Testis (tissue), 3 donors: ENCODE measurements around the gene NME2. TPM values are rescaled to one million over a fixed set of nuclear protein-coding genes. Genes with fewer than 3 reads are reported as not detected.
"Not testable (repeated sequence)": the region's sequence is repeated elsewhere in the genome, so short reads cannot be mapped to it uniquely, and the experiment has no call there.

Source experiments
- DNase-seq: peaks from one replicate; pipeline ENCODE4 v3.0.0-alpha.2; 2019
- H3K27ac ChIP-seq, 2 donors: fragments of 200-600 bp; sonication (generic); one replicate each; pipeline ENCODE4 v1.5.1; 2019
- H3K27me3 ChIP-seq: fragments of 200-600 bp; sonication (generic); one replicate; pipeline ENCODE4 v1.5.1; 2019
- H3K36me3 ChIP-seq: fragments of 200-600 bp; sonication (generic); one replicate; pipeline ENCODE4 v1.5.1; 2017; ENCODE audit warnings: low read depth; ENCODE audit errors: missing control alignments
- H3K4me1 ChIP-seq: fragments of 200-600 bp; sonication (generic); one replicate; pipeline ENCODE4 v1.5.1; 2019
- H3K4me3 ChIP-seq, 2 donors: fragments of 200-600 bp; sonication (generic); one replicate each; pipeline ENCODE4 v1.5.1; 2017 to 2019
- H3K9me3 ChIP-seq: fragments of 200-600 bp; sonication (generic); one replicate; pipeline ENCODE4 v1.5.1; 2017
- POLR2A ChIP-seq: fragments of 450-650 bp; IDR thresholded peaks from one replicate; pipeline ENCODE4 v1.6.1; 2017; ENCODE audit warnings: antibody characterized with exemption, mild to moderate bottlenecking, moderate library complexity
- WGBS, 2 donors: methylation state at CpG; one replicate each; pipeline ENCODE4 v1.1.5; 2018; 5-methylcytosine and 5-hydroxymethylcytosine counted together
- intact Hi-C: fragments of 100-400 bp; cut with DNase I; formaldehyde crosslinking; loops from one replicate; pipeline ENCODE4 v1.15.1; 2023; ENCODE audit warnings: low total_unique reads
- polyA plus RNA-seq: library from polyadenylated mRNA; stranded (reverse); fragments of 350-450 nt; fragmentation: Illumina TruSeq; extraction: RNeasy Lipid Tissue Mini Kit (QIAGEN cat#74804); gene quantifications from one replicate; pipeline ENCODE4 v1.2.3, GENCODE V29; 2014; ENCODE audit warnings: low read depth, low replicate concordance; ENCODE audit not compliant: insufficient read depth
- total RNA-seq, 2 donors: library from RNA; depleted of rRNA; stranded (reverse); fragments of >200 nt; gene quantifications; one replicate each; pipeline ENCODE4 v1.2.3, GENCODE V29; 2016
- TF ChIP-seq, protein P1 (sequence below), 3 experiments: fragments of 450-650 bp in 2 of 3; fragments of 200-600 bp in 1 of 3; sonication (generic) in 1 of 3; IDR thresholded peaks; one replicate each; pipeline ENCODE4 v1.5.1; 2016 to 2019; ENCODE audit warnings: antibody characterized with exemption in 3 of 3, mild to moderate bottlenecking in 2 of 3, moderate library complexity in 1 of 3

Gene NME2
- total and polyA plus RNA-seq, 3 donors from 2014 or later: 105 to 196 (median 169) TPM

DNA sequence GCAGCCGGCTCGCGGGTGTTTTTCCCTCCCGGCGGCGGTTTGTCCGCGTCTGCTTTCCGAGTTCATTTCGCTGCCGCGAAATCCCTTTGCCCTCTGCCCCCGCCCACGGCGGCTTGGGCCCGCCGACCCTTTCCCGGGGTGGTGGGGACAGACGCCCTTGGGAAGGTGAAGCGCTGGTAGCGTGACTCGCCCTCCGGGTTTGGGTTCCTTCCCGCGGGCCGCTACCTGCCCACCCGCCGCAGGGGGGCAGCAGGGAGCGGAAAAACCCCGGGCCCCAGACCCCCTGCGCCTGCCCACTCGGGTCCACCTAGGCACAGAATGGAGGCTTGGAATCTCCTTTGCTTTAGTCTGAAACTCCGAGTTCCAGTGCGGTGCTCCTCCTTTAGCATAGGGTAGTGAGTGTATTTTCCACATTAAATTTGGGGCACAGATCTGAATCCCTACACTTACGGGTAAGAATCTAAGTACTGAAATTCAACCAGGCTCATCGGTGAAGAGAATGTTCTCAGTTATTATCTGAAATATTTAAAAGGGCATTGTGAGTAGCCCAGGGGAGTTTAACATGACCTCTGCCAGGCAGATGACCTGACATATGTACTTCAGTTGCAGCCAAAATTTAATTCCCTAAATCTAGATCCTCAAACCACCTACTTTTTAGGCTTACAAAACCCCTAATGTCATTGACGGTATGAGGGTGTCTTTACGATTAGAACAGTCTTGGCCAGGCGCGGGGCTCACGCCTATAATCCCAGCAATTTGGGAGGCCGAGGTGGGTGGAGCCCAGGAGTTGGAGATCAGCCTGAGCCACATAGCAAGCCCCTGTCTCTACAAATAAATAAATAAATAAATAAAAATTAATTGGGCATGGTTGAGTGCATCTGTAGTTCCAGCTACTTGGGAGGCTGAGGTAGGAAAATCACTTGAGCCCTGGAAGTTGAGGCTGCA is 1.0 kb downstream of the NME2 start:
- H3K9me3 ChIP-seq: no peaks in the 10 kb centered on the region
- WGBS, 2 donors: 9 to 30% methylated on average over 18 to 42 of the region's 42 CpGs
- intact Hi-C loops: no loop called here
- TF ChIP-seq, protein P1, sequence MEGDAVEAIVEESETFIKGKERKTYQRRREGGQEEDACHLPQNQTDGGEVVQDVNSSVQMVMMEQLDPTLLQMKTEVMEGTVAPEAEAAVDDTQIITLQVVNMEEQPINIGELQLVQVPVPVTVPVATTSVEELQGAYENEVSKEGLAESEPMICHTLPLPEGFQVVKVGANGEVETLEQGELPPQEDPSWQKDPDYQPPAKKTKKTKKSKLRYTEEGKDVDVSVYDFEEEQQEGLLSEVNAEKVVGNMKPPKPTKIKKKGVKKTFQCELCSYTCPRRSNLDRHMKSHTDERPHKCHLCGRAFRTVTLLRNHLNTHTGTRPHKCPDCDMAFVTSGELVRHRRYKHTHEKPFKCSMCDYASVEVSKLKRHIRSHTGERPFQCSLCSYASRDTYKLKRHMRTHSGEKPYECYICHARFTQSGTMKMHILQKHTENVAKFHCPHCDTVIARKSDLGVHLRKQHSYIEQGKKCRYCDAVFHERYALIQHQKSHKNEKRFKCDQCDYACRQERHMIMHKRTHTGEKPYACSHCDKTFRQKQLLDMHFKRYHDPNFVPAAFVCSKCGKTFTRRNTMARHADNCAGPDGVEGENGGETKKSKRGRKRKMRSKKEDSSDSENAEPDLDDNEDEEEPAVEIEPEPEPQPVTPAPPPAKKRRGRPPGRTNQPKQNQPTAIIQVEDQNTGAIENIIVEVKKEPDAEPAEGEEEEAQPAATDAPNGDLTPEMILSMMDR (IDR thresholded peaks at IDR 0.05): peak; percentile 24 to 71 (median 40)
- TF ChIP-seq POLR2A: no peak
- peak overlapping the region; percentile 72 to 92 for H3K27ac ChIP-seq
- H3K36me3 ChIP-seq: no peaks in the 10 kb centered on the region
- peaks cover 14% of the 10 kb centered on the region for H3K4me1 ChIP-seq
- no peaks in the 10 kb centered on the region for H3K27me3 ChIP-seq
- H3K4me3 ChIP-seq: peak overlapping the region; percentile 77 to 91
- peak; percentile 58 for DNase-seq

- DNase-seq: no peak
- H3K27ac ChIP-seq: no peak overlapping the region
- no peaks in the 10 kb centered on the region for H3K36me3 ChIP-seq
- intact Hi-C loops: no loop called here
- WGBS, 2 donors: 66 to 91% methylated on average over 1 of the region's 1 CpG
- no peaks in the 10 kb centered on the region for H3K27me3 ChIP-seq
- H3K4me3 ChIP-seq: no peak overlapping the region
- TF ChIP-seq, protein P1 (IDR thresholded peaks at IDR 0.05): no peak
- TF ChIP-seq POLR2A: no peak
- H3K4me1 ChIP-seq: peaks cover 14% of the 10 kb centered on the region
- H3K9me3 ChIP-seq: no peaks in the 10 kb centered on the region
Measured at GRCh38 chr17:51169340-51169739, 3.1 kb downstream of the NME2 start.

DNA sequence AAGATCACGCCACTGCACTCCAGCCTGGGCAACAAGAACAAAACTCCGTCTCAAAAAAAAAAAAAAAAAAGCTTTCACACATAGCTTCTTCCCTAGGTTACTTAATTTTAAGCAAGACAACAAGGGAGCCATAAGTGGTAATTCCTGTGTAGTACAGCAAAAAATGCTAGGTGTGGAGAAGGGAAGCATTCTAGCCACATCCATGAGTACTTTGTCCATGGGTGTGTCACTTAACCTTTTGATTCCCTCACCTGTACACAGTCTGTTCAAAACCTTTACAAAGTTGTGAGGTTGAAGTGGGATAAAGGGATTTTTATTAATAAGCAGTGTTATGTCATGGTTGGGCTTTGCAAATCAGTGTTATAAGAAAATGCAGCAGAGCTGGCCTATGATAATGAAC is 4.5 kb downstream of the NME2 start:
- no peak for DNase-seq
- TF ChIP-seq, protein P1 (IDR thresholded peaks at IDR 0.05): no peak
- TF ChIP-seq POLR2A: no peak
- Histone ChIP-seq H3K36me3 (no peaks in the 10 kb centered on the region), H3K27me3 (no peaks in the 10 kb centered on the region), H3K27ac (no peak overlapping the region), H3K9me3 (no peaks in the 10 kb centered on the region), H3K4me1 (peaks cover 8% of the 10 kb centered on the region), H3K4me3 (no peak overlapping the region)
- WGBS, 2 donors: 84 to 89% methylated on average over 2 of the region's 2 CpGs
- intact Hi-C loops: no loop called here

DNA sequence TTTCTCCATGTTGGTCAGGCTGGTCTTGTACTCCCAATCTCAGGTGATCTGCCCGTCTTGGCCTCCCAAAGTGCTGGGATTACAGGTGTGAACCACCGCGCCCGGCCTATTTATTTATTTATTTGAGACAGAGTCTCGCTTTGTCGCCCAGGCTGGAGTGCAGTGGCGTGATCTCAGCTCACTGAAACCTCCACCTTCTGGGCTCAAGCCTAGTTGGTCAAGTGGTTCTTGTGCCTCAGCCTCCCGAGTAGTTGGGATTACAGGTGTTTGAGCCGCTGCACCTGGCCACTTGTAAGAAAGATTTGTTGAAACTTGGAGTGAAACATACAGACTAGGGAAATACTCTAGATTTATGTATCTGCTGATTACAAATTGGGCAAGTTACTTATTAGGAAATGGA is 5.8 kb downstream of the NME2 start:
- H3K27ac ChIP-seq, H3K27me3 ChIP-seq, H3K36me3 ChIP-seq, H3K4me3 ChIP-seq, H3K4me1 ChIP-seq, DNase-seq, intact Hi-C loops, H3K9me3 ChIP-seq: not testable (repeated sequence)
- WGBS, 2 donors: 85 to 94% methylated on average over 9 of the region's 9 CpGs

DNA sequence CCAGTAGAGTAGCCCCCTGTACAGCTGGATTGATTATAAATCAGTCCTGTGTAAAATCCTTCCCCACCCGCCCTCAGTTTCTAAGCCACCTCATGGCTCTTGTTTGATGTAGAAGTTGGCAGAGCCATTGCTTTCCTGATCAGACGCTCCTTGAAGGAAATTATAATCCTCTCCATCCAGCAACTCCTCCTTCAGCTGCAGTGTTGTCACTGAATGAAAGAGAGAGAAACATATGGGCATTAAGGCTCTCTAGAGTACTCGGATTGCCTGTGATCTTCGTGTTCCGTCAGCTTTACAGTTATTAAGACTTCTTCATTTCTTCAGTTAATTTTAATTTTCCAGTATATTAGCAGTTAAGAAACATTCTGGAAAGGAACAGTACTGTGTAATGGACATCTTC is 14.3 kb downstream of the NME2 start:
- DNase-seq: no peak
- no peak overlapping the region for H3K4me3 ChIP-seq
- no peaks in the 10 kb centered on the region for H3K27me3 ChIP-seq
- H3K27ac ChIP-seq: no peak overlapping the region
- 77 to 79% methylated on average over 5 of the region's 5 CpGs for WGBS, 2 donors
- no peaks in the 10 kb centered on the region for H3K9me3 ChIP-seq
- H3K36me3 ChIP-seq: no peaks in the 10 kb centered on the region
- TF ChIP-seq, protein P1 (IDR thresholded peaks at IDR 0.05): no peak
- no peak for TF ChIP-seq POLR2A
- no peaks in the 10 kb centered on the region for H3K4me1 ChIP-seq
- intact Hi-C loops: no loop called here
